GM23338 (cell line): Measurements from ENCODE around the gene OLFM1. TPM values are rescaled to one million over a fixed set of nuclear protein-coding genes. Genes with fewer than 3 reads are reported as not detected.

Experiments used
- ATAC-seq: fragments of 200-7000 bp; cut with Tn5 transposase; 3 replicates; pipeline ENCODE4 v1.9.1; 2020
- DNase-seq: peaks from one replicate; pipeline ENCODE4 v3.0.0-alpha.2; 2015; ENCODE audit warnings: low spot score
- H2AFZ ChIP-seq: fragments of 200-600 bp; sonication (generic); 2 replicates; pipeline ENCODE4 v1.8.0; 2016; ENCODE audit warnings: antibody characterized with exemption, mild to moderate bottlenecking, moderate library complexity
- H3F3A ChIP-seq: fragments of 200-600 bp; sonication (generic); replicated peaks from 2 replicates; pipeline ENCODE4 v1.8.0; 2017; ENCODE audit warnings: antibody characterized with exemption, mixed run types, low read depth
- H3K27ac ChIP-seq: fragments of 200-600 bp; sonication (generic); 2 replicates; pipeline ENCODE4 v1.6.1; 2016; ENCODE audit warnings: low read depth
- H3K27me3 ChIP-seq: fragments of 200-600 bp; sonication (generic); 2 replicates; pipeline ENCODE4 v1.8.0; 2016; ENCODE audit warnings: mild to moderate bottlenecking, mixed run types, moderate library complexity; ENCODE audit not compliant: insufficient read depth
- H3K36me3 ChIP-seq: fragments of 200-600 bp; sonication (generic); 2 replicates; pipeline ENCODE4 v1.8.0; 2016; ENCODE audit warnings: mild to moderate bottlenecking; ENCODE audit not compliant: insufficient read depth
- H3K4me1 ChIP-seq: fragments of 200-600 bp; sonication (generic); 2 replicates; pipeline ENCODE4 v1.8.0; 2016; ENCODE audit warnings: mild to moderate bottlenecking, moderate library complexity; ENCODE audit not compliant: insufficient read depth
- H3K4me2 ChIP-seq: fragments of 200-600 bp; sonication (generic); 2 replicates; pipeline ENCODE4 v1.7.1; 2017; ENCODE audit warnings: mixed run types
- H3K4me3 ChIP-seq: fragments of 200-600 bp; sonication (generic); 2 replicates; pipeline ENCODE4 v1.6.1; 2016; ENCODE audit warnings: mixed run types
- H3K79me2 ChIP-seq: fragments of 200-600 bp; sonication (generic); replicated peaks from 2 replicates; pipeline ENCODE4 v1.8.0; 2017; ENCODE audit warnings: mild to moderate bottlenecking; ENCODE audit not compliant: insufficient read depth
- H3K9me2 ChIP-seq: fragments of 200-600 bp; sonication (generic); 2 replicates; pipeline ENCODE4 v1.8.0; 2017; ENCODE audit not compliant: insufficient read depth
- H4K20me1 ChIP-seq: fragments of 200-600 bp; sonication (generic); replicated peaks from 2 replicates; pipeline ENCODE4 v1.8.0; 2017; ENCODE audit warnings: mild to moderate bottlenecking; ENCODE audit not compliant: insufficient read depth
- H3K27ac Mint-ChIP-seq: 2 replicates; pipeline ENCODE4 v1.8.0; 2020; ENCODE audit warnings: inconsistent platforms, mild to moderate bottlenecking, moderate library complexity, mixed read lengths
- H3K27me3 Mint-ChIP-seq: 3 replicates; pipeline ENCODE4 v1.8.0; 2022; ENCODE audit warnings: low read depth, mild to moderate bottlenecking, moderate library complexity, mixed read lengths, inconsistent platforms; ENCODE audit not compliant: insufficient read depth, poor library complexity
- H3K36me3 Mint-ChIP-seq: 3 replicates; pipeline ENCODE4 v1.8.0; 2021; ENCODE audit warnings: low read depth, mild to moderate bottlenecking, inconsistent platforms, moderate library complexity, mixed read lengths
- H3K4me1 Mint-ChIP-seq: 3 replicates; pipeline ENCODE4 v1.8.0; 2020; ENCODE audit warnings: mild to moderate bottlenecking, inconsistent platforms, mixed read lengths
- H3K4me3 Mint-ChIP-seq: 3 replicates; pipeline ENCODE4 v1.8.0; 2021; ENCODE audit warnings: moderate library complexity, mild to moderate bottlenecking, inconsistent platforms, mixed read lengths
- H3K9me3 Mint-ChIP-seq: 3 replicates; pipeline ENCODE4 v1.8.0; 2020; ENCODE audit warnings: moderate library complexity, mild to moderate bottlenecking, inconsistent platforms, mixed read lengths
- EZH2 ChIP-seq: fragments of 200-600 bp; sonication (generic); IDR thresholded peaks from one replicate; pipeline ENCODE4 v1.8.0; 2017; ENCODE audit warnings: antibody characterized with exemption, mild to moderate bottlenecking, low read depth; ENCODE audit not compliant: unreplicated experiment
- EZH2phosphoT487 ChIP-seq: fragments of 200-600 bp; sonication (generic); IDR thresholded peaks from one replicate; pipeline ENCODE4 v1.8.1; 2018; ENCODE audit warnings: antibody characterized with exemption; ENCODE audit not compliant: unreplicated experiment
- JUNB ChIP-seq: IDR thresholded peaks from one replicate; pipeline ENCODE4 v1.6.1; 2016; ENCODE audit warnings: antibody characterized with exemption; ENCODE audit not compliant: unreplicated experiment
- NANOG ChIP-seq: IDR thresholded peaks from 2 replicates; pipeline ENCODE4 v1.6.1; 2016; ENCODE audit warnings: antibody characterized with exemption, borderline replicate concordance
- POLR2AphosphoS5 ChIP-seq: IDR thresholded peaks from 2 replicates; pipeline ENCODE4 v1.6.1; 2016; ENCODE audit warnings: antibody characterized with exemption, low read depth
- STAT1 ChIP-seq: IDR thresholded peaks from one replicate; pipeline ENCODE4 v1.6.1; 2016; ENCODE audit warnings: antibody characterized with exemption; ENCODE audit not compliant: unreplicated experiment
- ZNF114 ChIP-seq: fragments of 250-450 bp; sonication (Bioruptor Pico); IDR thresholded peaks from 2 replicates; pipeline ENCODE4 v1.5.0; 2020; ENCODE audit warnings: mild to moderate bottlenecking, moderate library complexity
- ZNF462 ChIP-seq: fragments of 250-450 bp; sonication (Bioruptor Pico); IDR thresholded peaks from 2 replicates; pipeline ENCODE4 v1.5.0; 2020; ENCODE audit warnings: mild to moderate bottlenecking, moderate library complexity
- polyA plus RNA-seq: library from polyadenylated mRNA; unstranded; fragments of >200 nt; fragmentation: Nextera tagmentation; extraction: Ambion mirVana; gene quantifications from 2 replicates; pipeline ENCODE4 v1.2.1, GENCODE V29; 2016
- total RNA-seq: library from RNA; depleted of rRNA; stranded (reverse); fragments of >200 nt; shearing (Covaris generic); gene quantifications from 2 replicates; pipeline ENCODE4 v1.2.3, GENCODE V29; 2014

The OLFM1 gene
- total and polyA plus RNA-seq, 2 experiments from 2014 or later = 20.6 to 40.1 TPM

DNA sequence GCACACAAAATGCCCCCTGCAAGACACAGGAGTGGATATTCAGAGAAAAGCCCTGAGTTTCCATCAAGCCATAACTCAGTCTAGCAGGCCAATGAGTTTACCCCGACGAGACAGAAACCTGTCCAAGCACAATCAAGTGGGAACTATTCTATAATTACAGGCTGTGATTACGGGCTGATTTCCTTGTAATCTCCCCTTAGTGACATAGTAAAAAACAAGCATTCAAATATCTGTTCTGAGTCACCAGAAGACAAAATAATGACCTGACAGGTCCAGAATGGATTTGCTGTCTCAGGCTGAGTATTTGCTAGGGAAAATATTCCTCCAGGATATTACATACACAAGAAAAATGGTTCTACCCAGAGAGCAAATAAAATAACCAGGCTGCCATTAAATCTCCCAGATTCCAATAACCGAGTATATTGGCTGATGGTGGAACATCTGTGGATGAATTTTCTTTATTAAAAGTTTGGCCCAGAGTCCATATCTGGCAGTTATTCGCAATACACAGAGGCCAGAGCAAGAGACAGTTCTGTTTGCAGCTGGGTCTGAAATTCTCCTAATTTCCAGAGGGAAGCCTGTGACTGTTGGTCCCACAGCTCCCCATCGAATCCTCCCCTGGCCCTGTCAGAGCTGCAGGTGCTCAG is 35.8 kb downstream of the OLFM1 start (continued):
- TF ChIP-seq ZNF462 (CRISPR knock-in tag) = no peak
- no peak for TF ChIP-seq NANOG
- no peak for TF ChIP-seq JUNB
- no peak for TF ChIP-seq POLR2AphosphoS5
- no peak for TF ChIP-seq ZNF114
- TF ChIP-seq EZH2 = no peak
- no peak for TF ChIP-seq EZH2phosphoT487
- TF ChIP-seq STAT1 = no peak

DNA sequence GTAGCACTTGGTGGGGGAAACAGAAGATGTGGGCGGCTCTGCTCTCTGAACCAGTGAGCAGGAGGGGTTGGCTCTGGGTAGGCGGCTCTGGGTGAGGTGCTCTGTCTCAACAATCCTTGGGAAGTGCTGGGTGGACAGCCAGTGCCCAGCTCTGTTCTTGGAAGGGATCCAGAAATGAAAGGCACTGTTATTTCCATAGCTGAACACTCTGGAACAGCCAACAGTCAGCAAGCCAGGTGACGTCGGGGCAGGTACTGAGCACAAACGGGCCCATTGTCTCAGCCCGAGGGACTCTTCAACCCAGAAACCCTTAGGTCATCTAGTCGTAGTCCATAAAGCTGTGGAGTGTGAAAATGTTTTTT is 36.3 kb downstream of the OLFM1 start:
- Histone ChIP-seq H3K36me3 (no peaks in the 10 kb centered on the region), H3K9me2 (no peaks in the 10 kb centered on the region), H3K4me2 (no peak overlapping the region), H2AFZ (no peak overlapping the region), H3K27me3 (no peaks in the 10 kb centered on the region), H3K79me2 (no peaks in the 10 kb centered on the region), H3K4me1 (no peaks in the 10 kb centered on the region), H3K4me3 (no peak overlapping the region), H4K20me1 (no peaks in the 10 kb centered on the region), H3K27ac (no peak overlapping the region), H3F3A (no peaks in the 10 kb centered on the region)
- peaks cover 13% of the 10 kb centered on the region for H3K9me3 Mint-ChIP-seq
- H3K36me3 Mint-ChIP-seq = peaks cover 22% of the 10 kb centered on the region
- ATAC-seq = no peak
- H3K4me1 Mint-ChIP-seq = no peaks in the 10 kb centered on the region
- peaks cover 8% of the 10 kb centered on the region for H3K27me3 Mint-ChIP-seq
- H3K4me3 Mint-ChIP-seq = no peak overlapping the region
- no peak overlapping the region; the same call in 1 of the 2 replicates for H3K27ac Mint-ChIP-seq
- DNase-seq = no peak
- TF ChIP-seq ZNF462 (CRISPR knock-in tag) (no peak), POLR2AphosphoS5 (no peak), NANOG (no peak)
